DMS53 treated with DMSO at 0.1 percent for 48 hours (cell line): ENCODE measurements around the gene DYNC2H1.
A peak's percentile ranks its signal among the peaks of the same experiment; 100 is the strongest.
"Not testable (repeated sequence)": the region's sequence is repeated elsewhere in the genome, so short reads cannot be mapped to it uniquely, and the experiment has no call there.

Experiments used
- DNase-seq: peaks from one replicate; lab custom pipeline; 2025; ENCODE audit not compliant: unreplicated experiment; lab: John Stamatoyannopoulos, UW

The DYNC2H1 gene

DNA sequence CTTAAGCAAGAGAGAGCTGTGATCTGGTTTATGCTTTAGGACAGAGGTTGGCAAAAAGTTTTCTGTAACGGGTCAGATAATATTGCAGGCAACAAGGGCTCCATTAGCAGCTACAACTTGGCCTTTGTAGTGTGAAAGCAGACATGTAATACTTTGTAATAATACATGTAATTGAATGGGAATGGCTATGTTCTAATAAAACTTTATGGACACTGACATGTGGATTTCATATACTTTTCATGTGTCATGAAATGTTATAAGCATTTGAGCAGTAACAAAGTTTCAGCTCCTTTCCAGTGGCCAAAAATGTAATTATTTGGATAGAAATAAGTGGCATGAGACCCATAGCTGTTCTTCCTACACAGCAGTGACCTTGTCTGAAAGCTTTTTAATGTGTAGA is 3.1 kb downstream of the DYNC2H1 start:
- DNase-seq: no peak

DNA sequence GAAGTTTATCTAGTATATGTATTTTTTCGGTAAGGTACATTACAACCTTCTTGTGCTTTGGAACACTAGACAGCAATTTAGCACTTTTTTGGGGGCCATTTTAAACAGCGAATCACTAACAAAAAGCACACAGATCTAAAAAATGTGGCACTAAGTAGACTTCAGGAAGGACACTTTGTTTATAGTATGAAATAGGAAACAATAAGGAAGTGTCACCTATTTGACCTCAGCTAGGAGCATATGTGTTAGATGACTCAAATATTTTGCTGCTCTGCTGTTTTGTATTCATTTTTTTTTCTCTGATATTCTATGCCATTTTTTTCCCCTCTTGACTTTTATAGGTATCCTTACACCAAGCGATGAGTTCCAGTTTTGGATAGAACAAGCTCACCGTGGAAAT is 5.6 kb downstream of the DYNC2H1 start:
- no peak for DNase-seq

DNA sequence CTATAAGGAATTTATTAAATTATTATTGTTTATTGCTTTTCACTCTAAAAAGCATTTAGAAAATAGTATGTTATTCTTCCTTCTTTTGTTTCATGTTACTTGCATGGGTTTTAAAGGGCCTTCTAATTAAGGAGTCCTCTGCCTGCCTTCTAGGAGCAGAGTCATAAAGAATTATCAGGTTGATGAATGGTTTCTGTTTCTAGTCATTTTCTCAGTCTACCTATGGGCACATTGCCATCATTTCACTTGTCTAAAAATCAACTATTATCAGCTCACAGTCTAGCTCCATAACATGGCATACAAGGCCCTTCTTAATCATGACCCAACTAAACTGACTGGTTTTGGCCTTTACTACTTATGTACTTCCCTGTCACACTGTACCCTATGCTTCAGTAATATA is 16.2 kb downstream of the DYNC2H1 start:
- no peak for DNase-seq

- DNase-seq: not testable (repeated sequence)
Measured at GRCh38 chr11:103141986-103142385, 32.8 kb downstream of the DYNC2H1 start.

- no peak for DNase-seq
Measured at GRCh38 chr11:103147627-103148026, 38.4 kb downstream of the DYNC2H1 start.

DNA sequence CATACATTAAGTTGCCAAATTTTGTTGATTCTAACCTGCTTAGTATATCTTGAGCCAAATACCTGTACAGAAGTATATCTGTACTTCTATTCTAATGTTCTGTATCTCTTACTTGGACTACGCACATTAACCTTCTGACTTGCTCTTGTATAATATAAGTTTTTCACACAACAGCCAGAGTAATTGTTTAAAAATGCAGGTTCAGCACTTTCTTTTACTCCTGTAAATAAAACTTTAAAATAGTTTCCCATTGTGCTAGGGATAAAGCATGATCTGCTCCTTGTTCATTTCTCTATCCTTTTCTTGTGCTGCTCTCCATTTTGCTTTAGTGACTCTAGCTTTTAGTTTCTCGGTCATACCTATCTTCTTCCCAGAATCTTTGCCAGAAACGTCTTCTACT is 48.3 kb downstream of the DYNC2H1 start:
- no peak for DNase-seq

GRCh38 chr11:103164093-103164796 is 55.0 kb downstream of the DYNC2H1 start:
- no peak for DNase-seq

DNA sequence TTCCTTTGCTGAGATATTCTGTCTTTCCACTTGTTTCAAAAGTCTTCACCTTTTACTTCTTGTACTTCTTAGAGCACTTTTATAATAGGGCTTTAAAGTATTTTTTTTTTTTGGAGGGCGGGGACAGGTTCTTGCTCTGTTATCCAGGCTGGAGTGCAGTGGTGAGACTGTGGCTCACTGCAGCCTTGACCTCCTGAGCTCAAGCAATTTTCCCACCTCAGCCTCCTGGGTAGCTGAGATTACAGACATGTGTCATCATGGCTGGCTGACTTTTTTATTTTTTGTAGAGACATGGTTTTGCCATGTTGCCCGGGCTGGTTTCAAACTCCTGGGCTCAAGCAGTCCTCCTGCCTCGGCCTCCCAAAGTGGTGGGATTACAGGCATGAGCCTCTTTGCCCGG is 57.9 kb downstream of the DYNC2H1 start:
- DNase-seq: no peak

DNA sequence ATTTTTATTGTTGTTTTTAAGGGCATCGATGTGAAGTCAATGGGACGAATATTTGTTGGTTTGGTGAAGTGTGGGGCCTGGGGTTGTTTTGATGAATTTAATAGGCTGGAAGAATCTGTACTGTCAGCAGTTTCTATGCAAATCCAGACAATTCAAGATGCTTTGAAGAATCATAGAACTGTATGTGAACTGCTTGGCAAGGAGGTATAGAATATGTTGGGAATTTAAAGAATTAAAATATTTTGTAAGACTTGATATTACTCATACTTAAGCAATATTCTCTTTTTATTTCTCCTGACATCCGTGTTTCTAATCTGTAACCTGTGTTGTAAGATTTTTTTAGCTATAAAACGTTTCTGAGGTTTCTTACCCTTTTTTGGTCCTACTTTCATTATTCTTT is 61.6 kb downstream of the DYNC2H1 start:
- no peak for DNase-seq

GRCh38 chr11:103175461-103176129 is 66.4 kb downstream of the DYNC2H1 start:
- DNase-seq: no peak

GRCh38 chr11:103183981-103184611 is 74.9 kb downstream of the DYNC2H1 start:
- no peak for DNase-seq

GRCh38 chr11:103202048-103202651 is 92.9 kb downstream of the DYNC2H1 start:
- peak; percentile 71 for DNase-seq

GRCh38 chr11:103210543-103210942 is 101.3 kb downstream of the DYNC2H1 start:
- no peak for DNase-seq

- no peak for DNase-seq
Measured at GRCh38 chr11:103215812-103216211, 106.6 kb downstream of the DYNC2H1 start.

DNA sequence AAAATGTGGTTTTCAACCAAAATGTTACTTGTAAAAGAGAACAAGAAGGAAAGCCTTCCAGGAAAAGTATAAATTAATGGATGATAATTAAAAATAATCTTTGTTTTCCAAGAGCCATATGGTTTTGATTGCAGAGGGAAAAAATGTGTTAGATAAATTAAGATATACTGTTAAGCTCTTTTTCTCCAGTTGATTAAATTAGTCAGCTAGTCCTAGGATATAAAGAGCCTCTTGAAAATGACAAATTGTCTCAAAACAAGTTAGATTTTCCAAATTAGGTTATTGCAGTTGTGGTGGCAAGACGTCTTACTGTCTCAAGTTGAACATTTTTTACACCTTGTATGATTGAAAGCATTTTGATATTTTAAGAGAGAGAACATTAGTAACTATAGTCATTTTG is 110.9 kb downstream of the DYNC2H1 start:
- DNase-seq: no peak

DNA sequence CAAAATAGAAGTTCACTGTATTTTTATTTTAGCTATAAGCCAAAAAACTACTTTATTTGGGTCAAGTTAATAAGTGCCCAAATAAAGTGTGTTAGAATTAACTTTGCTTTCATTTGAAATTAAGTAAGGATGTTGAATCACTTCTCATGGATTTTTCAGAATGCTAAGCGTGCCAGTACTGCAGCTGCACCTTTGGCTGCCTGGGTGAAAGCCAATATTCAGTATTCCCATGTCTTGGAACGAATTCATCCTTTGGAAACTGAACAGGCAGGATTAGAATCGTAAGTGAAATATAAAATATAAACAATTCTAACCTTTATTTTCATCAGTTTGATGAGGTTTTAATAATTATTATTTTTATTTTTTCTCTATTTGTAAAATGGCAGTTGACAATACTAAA is 113.6 kb downstream of the DYNC2H1 start:
- no peak for DNase-seq

DNA sequence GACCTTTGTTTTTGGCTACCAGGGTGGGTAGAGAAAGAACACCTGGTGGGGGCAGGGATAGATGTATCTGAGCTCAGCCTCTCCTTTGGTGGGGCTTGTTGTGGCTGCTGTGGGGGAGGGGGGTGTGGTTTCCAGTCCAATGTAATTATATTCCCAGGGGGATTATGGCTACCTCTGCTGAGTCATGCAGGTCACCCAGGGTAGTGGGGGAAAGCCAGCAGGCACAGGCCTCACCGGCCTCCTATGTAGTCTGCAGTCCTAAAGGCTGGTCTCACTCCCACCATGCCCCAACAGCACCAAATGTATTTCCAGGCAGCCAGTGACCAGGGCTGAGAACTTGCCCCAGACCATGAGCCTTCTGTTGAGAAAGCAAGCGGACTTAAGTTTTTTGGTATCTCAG is 119.6 kb downstream of the DYNC2H1 start:
- DNase-seq: no peak

GRCh38 chr11:103234974-103235373 is 125.7 kb downstream of the DYNC2H1 start:
- DNase-seq: no peak

GRCh38 chr11:103241574-103241973 is 132.3 kb downstream of the DYNC2H1 start:
- DNase-seq: no peak

- no peak for DNase-seq
Measured at GRCh38 chr11:103254123-103254522, 144.9 kb downstream of the DYNC2H1 start.

DNA sequence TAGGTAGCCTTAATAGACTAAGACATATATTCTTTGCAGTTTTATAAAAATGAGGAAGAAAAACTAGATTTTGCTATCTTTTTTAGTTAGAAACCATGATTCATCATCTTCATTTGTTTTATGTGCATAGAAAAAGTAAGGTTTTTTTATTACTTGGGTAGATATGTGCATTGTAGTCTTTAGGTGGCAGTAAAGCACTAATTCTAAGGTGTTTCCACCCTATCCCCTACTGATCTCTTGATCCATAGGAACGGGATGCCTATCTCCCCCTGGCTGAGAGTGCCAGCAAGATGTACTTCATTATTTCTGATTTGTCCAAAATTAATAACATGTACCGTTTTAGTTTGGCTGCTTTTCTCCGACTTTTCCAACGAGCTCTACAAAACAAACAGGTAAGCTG is 148.1 kb downstream of the DYNC2H1 start:
- peak; percentile 25 for DNase-seq
